GM19467 (cell line): ENCODE data around the gene VPS13A.

Experiments
- ATAC-seq: cut with Tn5 transposase; IDR thresholded peaks from one replicate; pipeline ENCODE4 v1.9.1; 2021; ENCODE audit warnings: mild to moderate bottlenecking, moderate library complexity; ENCODE audit not compliant: unreplicated experiment

The VPS13A gene

GRCh38 chr9:77454663-77455062, 277.3 kb downstream of the VPS13A start:
- ATAC-seq, result no peak

- ATAC-seq, result peak; percentile 44
Measured at GRCh38 chr9:77455312-77455927, 278.1 kb downstream of the VPS13A start.

- ATAC-seq, result peak; percentile 73
Measured at GRCh38 chr9:77456829-77457437, 279.6 kb downstream of the VPS13A start.

- ATAC-seq, result peak; percentile 80
Measured at GRCh38 chr9:77457916-77458592, 280.7 kb downstream of the VPS13A start.

- no peak for ATAC-seq
Measured at GRCh38 chr9:77460938-77461337, 283.6 kb downstream of the VPS13A start.

- ATAC-seq, result no peak
Measured at GRCh38 chr9:77462066-77462465, 284.7 kb downstream of the VPS13A start.

- ATAC-seq, result no peak
Measured at GRCh38 chr9:77463151-77463550, 285.8 kb downstream of the VPS13A start.

GRCh38 chr9:77464661-77465060, 287.3 kb downstream of the VPS13A start:
- ATAC-seq, result no peak

GRCh38 chr9:77469515-77470231, 292.3 kb downstream of the VPS13A start:
- ATAC-seq, result no peak
